Type B pancreatic cell (in vitro differentiated cells): ENCODE data around the gene SCRN1. TPM values are rescaled to one million over a fixed set of nuclear protein-coding genes. Genes with fewer than 3 reads are reported as not detected.

Experiments used
- DNase-seq: peaks from one replicate; pipeline ENCODE4 v3.0.0; 2021; ENCODE audit warnings: mixed read lengths; ENCODE audit not compliant: unreplicated experiment; ENCODE audit errors: extremely low spot score
- H3K27ac Mint-ChIP-seq: 2 replicates; pipeline ENCODE4 v1.8.0; 2021; ENCODE audit warnings: mild to moderate bottlenecking, mixed read lengths
- H3K27me3 Mint-ChIP-seq: 2 replicates; pipeline ENCODE4 v1.8.0; 2021; ENCODE audit warnings: mixed read lengths
- H3K36me3 Mint-ChIP-seq: 2 replicates; pipeline ENCODE4 v1.8.0; 2021; ENCODE audit warnings: mixed read lengths
- H3K4me1 Mint-ChIP-seq: one replicate; pipeline ENCODE4 v1.8.0; 2021; ENCODE audit warnings: mixed read lengths; ENCODE audit not compliant: unreplicated experiment
- H3K4me3 Mint-ChIP-seq: 2 replicates; pipeline ENCODE4 v1.8.0; 2021; ENCODE audit warnings: mild to moderate bottlenecking, mixed read lengths
- H3K9me3 Mint-ChIP-seq: 2 replicates; pipeline ENCODE4 v1.8.0; 2021; ENCODE audit warnings: mixed read lengths
- CTCF ChIP-seq: fragments of 200-600 bp; sonication (generic); conservative IDR thresholded peaks from 2 replicates; pipeline ENCODE4 v1.5.0; 2021; ENCODE audit warnings: antibody characterized with exemption, mild to moderate bottlenecking
- total RNA-seq: library from RNA; stranded (reverse); gene quantifications from 2 replicates; pipeline ENCODE4 v1.2.1, GENCODE V29; 2021; ENCODE audit warnings: low replicate concordance

Gene SCRN1
- total RNA-seq, 1 donor from 2014 or later: 62.7 TPM

- H3K36me3 Mint-ChIP-seq: peaks cover 17% of the 10 kb centered on the region
- peaks cover 11% of the 10 kb centered on the region for H3K4me1 Mint-ChIP-seq
- no peak for DNase-seq
Observed at GRCh38 chr7:29980151-29980550, 9.4 kb downstream of the SCRN1 start.

GRCh38 chr7:29977886-29978651 is 11.5 kb downstream of the SCRN1 start:
- no peak for DNase-seq
- Mint-ChIP-seq H3K9me3 (no peaks in the 10 kb centered on the region), H3K4me1 (peaks cover 11% of the 10 kb centered on the region), H3K27ac (no peak overlapping the region), H3K4me3 (no peak overlapping the region), H3K36me3 (peaks cover 11% of the 10 kb centered on the region), H3K27me3 (no peaks in the 10 kb centered on the region)
- TF ChIP-seq CTCF: peak; percentile 46

More at GRCh38 chr7:29980151-29980550, 9.4 kb downstream of the SCRN1 start:
- Mint-ChIP-seq H3K27ac (no peak overlapping the region), H3K27me3 (no peaks in the 10 kb centered on the region), H3K4me3 (no peak overlapping the region), H3K9me3 (peaks cover 3% of the 10 kb centered on the region)
- TF ChIP-seq CTCF: no peak

DNA sequence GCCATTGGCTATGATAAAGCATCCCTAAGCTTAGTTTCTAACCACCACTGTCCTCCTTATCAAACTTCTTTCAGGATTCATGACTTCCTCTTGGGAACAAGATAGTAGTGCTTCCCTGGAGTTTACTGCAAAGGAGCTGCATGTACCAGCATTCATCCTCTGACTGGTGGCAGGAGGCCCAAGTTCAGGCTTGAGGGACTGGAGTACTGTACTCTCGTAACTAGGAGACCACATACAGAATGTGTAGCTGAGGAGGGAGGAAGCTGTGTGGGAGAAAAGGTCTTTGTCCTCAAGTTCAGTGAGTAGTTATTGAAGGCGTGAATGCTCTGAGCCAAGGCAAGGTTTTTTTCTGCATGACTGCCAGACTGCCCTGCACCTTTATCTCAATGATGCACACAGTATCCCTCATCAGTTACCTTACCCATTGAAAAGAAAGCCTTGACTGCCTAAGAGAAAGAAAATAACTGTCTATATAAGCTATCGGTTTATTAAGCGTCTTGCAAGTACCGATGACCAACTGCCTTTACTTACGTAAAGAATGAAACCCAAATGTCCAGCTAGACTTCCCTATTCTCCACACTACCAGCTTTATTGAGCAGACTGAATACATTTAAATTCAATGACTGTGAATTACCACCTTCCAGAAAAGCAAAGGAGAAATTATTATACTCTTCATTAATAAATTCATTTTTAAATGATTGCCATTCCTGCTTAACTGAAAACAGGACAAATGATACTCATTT is 12.8 kb downstream of the SCRN1 start:
- Mint-ChIP-seq H3K4me1 (peaks cover 11% of the 10 kb centered on the region), H3K36me3 (peaks cover 7% of the 10 kb centered on the region), H3K27ac (no peak overlapping the region), H3K4me3 (peak overlapping the region; percentile 4), H3K27me3 (no peaks in the 10 kb centered on the region), H3K9me3 (no peaks in the 10 kb centered on the region)
- no peak for DNase-seq
- no peak for TF ChIP-seq CTCF

GRCh38 chr7:29976266-29976665 is 13.3 kb downstream of the SCRN1 start:
- no peak for DNase-seq
- H3K4me1 Mint-ChIP-seq: peaks cover 11% of the 10 kb centered on the region
- no peak overlapping the region for H3K27ac Mint-ChIP-seq
- no peak for TF ChIP-seq CTCF
- no peaks in the 10 kb centered on the region for H3K27me3 Mint-ChIP-seq
- H3K4me3 Mint-ChIP-seq: no peak overlapping the region
- H3K9me3 Mint-ChIP-seq: no peaks in the 10 kb centered on the region
- H3K36me3 Mint-ChIP-seq: peaks cover 4% of the 10 kb centered on the region

DNA sequence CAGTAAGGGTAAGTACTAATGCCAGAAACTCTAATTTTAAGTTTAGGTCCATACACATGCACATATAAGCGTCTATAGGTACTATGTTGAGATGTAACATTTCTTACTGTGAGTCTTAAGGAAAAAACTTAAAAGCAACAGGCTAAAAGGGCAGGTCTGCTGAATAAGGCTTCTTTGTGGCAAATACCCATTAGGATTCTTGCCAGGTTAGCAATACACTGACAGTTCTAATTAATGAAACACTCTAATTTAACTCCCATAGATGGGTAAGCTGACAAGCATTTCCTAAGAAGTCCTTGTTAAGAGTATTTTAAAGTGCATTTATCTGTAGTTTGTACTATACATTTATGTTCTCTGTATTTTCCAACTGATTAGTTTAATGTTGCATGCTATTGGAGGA is 14.0 kb downstream of the SCRN1 start:
- no peak for TF ChIP-seq CTCF
- Mint-ChIP-seq H3K36me3 (peaks cover 4% of the 10 kb centered on the region), H3K27me3 (no peaks in the 10 kb centered on the region), H3K27ac (no peak overlapping the region), H3K9me3 (no peaks in the 10 kb centered on the region), H3K4me1 (peaks cover 11% of the 10 kb centered on the region), H3K4me3 (no peak overlapping the region)
- no peak for DNase-seq
